Medulla oblongata (tissue), 1 donor: ENCODE measurements around the gene MYOZ2.

ENCODE experiments used
- DNase-seq: peaks from one replicate; pipeline ENCODE4 v3.0.0-alpha.2; 2015; ENCODE audit errors: extremely low spot score

MYOZ2 gene

GRCh38 chr4:119135721-119136121 is at the start of gene MYOZ2:
Gene MYOZ2, plus strand, starts transcription at chr4:119135832. Its CDS starts 694 bp downstream, at chr4:119136526.
- no peak for DNase-seq

- no peak for DNase-seq
Observed at GRCh38 chr4:119087121-119087520, 48.5 kb upstream of the MYOZ2 start.

DNA sequence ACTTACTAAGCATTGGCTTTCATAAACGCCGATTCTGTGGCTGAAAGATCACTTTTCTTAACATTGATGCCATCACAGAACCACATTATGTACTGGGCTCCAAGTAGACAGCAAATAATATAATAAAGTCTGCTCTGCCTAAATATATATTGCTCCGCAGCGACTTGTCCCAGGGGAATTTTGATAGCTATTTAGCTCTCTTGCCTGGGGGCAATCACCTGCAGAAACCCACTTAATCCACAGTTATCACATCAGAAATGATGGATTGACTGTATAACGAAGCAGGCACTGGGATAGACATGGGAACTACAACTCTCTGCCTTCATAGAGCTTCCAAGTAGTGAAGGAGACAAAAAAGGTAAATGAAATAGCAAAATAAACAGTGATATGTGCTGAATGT is 48.0 kb upstream of the MYOZ2 start:
- no peak for DNase-seq

- no peak for DNase-seq
Observed at GRCh38 chr4:119093042-119093827, 42.4 kb upstream of the MYOZ2 start.

DNA sequence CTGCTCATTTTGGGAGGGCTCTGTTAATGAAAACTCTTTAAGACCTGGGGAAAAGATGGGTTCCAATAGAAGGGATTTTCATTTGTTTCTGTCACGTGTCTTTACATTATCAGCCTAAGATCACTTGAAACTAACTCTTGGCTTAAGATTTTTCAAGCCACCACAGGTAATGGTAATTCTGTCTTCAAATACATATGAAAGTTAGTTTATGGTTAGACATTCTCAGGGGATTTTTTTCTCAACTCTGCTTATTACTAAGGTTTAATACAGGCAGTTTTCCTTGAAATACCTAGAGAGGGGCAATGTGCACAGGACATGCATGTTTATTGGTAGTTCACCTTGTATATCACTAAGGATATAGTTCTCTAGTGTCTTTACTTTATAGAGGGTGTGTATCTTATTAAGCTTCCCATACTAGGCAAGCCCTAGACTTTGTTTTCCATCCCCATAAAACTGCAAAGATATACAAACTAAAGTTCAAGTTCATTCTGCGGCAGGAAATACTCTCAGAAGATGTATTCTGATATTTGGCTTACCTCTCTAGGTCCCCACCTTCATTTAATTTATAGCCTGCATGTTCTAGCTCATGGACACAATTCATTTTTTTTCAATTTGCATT is 38.2 kb upstream of the MYOZ2 start:
- no peak for DNase-seq

GRCh38 chr4:119098306-119098705 is 37.3 kb upstream of the MYOZ2 start:
- DNase-seq, result no peak

DNA sequence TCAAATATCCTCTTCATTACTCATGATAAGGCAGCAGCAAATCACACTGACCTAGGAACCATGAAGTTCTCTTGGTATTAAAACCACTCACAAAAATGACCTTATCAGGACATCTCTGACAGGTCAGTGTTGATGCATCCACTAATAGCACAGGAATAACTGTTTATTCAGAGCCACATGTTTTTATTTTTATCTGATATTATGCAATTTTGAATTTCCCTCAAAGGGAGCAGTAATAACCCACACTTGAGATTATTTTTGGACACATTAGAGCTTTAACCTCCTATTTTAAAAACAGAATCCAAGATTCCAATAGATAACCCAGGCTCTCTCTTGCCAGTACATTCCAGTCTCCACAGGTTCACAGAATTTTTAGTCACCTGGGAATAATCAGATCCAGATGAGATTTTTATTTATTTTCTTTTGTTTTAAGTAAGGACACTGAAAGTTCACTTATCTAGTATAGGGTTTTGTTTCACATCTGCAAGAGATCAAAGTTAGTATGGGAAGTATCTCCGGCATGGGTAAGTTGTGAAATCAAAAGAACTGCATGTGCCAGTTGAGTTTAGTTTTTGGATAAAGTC is 36.3 kb upstream of the MYOZ2 start:
- DNase-seq, result no peak

DNA sequence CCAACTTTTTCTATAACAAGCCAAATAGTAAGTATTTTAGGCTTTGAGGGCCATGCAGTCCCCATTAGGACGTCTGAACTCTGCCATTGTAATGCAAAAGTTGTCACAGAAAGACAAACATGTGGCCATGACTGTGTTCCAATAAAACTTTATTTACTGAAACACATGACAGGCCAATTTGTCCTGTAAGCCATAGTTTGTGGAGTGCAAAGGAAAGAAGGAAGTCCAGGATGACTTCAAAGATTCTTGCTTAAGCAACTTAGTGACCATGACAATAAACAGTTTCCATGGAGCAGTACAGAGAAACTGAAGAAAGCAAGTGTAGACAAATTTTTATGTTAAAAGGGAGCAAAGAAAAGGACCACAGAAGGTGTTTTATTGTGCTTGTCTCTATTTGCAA is 35.0 kb upstream of the MYOZ2 start:
- no peak for DNase-seq

- no peak for DNase-seq
Observed at GRCh38 chr4:119103263-119103662, 32.4 kb upstream of the MYOZ2 start.

- DNase-seq, result no peak
Observed at GRCh38 chr4:119104644-119105273, 30.9 kb upstream of the MYOZ2 start.

DNA sequence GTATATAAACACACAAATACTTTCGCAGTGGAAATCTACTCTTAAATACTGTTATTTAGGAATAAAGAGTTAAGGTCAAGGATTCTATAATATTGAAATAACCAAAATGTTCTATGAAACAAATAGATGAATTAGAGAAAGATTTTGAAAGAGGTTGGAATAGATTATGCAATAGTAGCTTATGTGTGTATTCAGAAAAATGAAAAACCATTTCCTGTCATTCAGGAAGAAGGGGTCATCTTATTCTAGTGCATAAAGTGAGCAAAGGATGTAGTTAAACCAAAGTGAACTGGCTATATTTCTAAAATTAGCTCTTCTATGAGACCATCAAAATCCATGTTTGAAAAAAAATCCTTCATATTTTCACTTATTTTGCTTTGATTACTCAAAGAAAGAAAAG is 30.0 kb upstream of the MYOZ2 start:
- no peak for DNase-seq

DNA sequence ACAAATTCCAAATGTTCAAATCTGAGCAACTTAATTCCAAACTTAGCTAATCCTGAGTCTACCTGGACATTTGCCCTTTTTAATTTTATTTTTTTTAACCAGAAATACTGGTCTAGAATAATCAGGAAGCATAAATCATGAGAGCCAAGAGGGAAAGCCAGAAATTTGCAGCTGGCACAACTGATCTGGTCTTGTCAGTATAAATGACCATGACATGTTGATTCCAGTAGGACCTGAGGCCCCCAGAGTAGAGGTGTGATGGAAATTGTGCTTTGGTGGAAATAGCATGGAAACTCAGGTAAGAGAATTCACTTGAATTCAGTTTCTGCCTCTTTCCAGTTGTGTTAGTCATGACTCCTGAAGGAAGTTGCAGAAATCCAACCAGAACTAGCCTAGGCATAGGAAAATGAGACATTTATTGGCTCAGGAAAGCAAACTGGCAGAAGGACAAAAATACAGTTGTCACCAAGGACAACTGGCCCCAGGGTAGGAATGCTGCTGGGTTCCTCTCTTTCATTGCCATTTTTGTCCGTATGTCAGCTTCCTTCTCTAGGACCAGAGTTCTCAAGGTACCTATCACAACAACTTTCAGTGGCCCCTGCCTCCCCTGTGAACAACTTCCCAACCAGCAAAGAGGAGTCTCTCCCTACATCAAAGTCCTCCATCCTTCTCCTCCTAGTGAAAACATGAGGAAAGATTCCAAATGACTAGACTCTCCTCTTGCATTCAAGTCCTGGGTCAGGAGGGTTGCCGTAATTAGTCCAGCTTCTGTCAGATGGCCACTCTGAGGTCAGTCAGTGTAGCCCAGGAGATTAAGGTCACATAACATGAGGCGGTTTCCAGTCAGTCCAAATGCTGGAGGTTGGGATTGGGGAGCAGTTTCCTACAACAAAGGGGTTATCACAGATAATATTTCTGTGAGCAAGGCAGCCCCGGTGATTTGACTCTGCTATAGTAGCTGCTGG is 29.3 kb upstream of the MYOZ2 start:
- no peak for DNase-seq

DNA sequence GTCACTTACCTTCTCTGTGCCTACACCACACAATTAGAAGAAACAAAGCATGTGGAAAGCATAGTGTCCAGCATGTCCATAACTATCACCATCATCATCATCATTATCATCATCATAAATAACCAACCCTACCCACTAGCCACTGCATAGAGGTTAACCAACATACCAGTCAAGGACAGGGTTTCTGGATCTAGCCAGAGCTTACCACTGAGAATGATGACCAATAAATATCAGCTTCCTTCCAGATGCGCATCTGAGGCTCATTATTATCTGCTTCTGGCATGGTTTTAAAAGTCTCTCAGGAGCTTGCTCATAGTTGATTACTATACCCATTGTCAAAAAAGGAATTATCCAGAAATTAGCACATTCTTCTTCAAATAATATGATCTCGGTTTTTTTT is 25.5 kb upstream of the MYOZ2 start:
- no peak for DNase-seq

GRCh38 chr4:119111296-119111695 is 24.3 kb upstream of the MYOZ2 start:
- no peak for DNase-seq

DNA sequence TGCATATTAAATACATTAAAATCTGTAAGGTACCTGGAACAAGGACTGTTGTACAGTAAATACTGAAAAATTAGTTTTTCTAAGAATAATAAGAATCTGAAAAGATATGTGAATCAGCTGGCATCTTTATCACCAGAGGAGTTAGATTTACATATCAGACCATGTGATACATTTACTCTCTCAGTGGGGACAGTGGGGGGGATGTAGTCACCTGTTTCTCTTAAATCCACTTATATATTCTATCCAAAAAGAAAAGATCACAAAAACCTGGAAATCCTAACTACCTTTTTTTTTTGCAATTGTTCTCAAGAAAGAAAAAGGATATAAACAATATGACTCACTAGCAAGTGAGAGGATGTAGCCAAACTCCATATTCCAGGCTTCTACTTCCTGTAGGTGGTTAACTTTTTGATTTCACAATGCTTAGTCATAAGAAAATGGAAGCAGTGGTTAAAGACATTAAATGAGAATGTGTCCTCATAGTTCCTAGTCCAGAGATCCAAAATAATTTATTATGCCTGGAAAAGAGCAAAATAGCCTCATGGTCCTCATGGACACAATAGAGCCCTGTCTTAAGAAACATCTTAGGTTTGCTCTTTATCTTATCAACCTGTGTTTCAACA is 22.5 kb upstream of the MYOZ2 start:
- no peak for DNase-seq

- no peak for DNase-seq
Observed at GRCh38 chr4:119116021-119116420, 19.6 kb upstream of the MYOZ2 start.

GRCh38 chr4:119116925-119117900 is 18.4 kb upstream of the MYOZ2 start:
- no peak for DNase-seq

DNA sequence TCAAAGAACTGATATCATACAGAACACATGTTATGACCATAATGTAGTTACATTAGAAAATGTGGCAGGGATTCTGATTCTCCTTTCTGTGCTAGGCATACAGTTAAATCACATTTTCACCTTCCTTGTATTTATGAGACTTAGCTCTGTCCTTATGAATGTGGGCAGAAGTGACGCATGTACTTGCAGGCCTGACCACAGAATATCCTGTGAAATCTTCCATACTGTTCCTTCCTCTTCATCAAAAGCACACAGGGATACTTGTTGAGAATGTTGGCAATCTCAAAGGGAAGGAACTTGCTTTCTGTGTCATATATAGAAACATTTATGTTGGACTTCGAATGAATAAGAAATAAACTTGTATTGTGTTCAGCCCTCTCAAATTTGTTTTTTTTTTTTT is 17.2 kb upstream of the MYOZ2 start:
- no peak for DNase-seq

- DNase-seq, result no peak
Observed at GRCh38 chr4:119124352-119124751, 11.3 kb upstream of the MYOZ2 start.

GRCh38 chr4:119125931-119126330 is 9.7 kb upstream of the MYOZ2 start:
- no peak for DNase-seq
